Esophagus squamous epithelium (tissue), 4 donors: ENCODE results near the gene CPED1.

ENCODE experiments used
- POLR2A ChIP-seq, 4 donors: fragments of 450-650 bp; IDR thresholded peaks; one replicate each; pipeline ENCODE4 v1.6.1; 2017; ENCODE audit warnings: antibody characterized with exemption in 4 of 4, mild to moderate bottlenecking in 4 of 4, moderate library complexity in 3 of 4
- TF ChIP-seq, protein P1 (sequence below), 6 experiments: fragments of 450-650 bp in 4 of 6; fragments of 200-600 bp in 2 of 6; sonication (generic) in 2 of 6; IDR thresholded peaks; one replicate each; pipeline ENCODE4 v1.5.1; 2016 to 2019; ENCODE audit warnings: antibody characterized with exemption in 6 of 6, mild to moderate bottlenecking in 4 of 6, moderate library complexity in 4 of 6

DNA sequence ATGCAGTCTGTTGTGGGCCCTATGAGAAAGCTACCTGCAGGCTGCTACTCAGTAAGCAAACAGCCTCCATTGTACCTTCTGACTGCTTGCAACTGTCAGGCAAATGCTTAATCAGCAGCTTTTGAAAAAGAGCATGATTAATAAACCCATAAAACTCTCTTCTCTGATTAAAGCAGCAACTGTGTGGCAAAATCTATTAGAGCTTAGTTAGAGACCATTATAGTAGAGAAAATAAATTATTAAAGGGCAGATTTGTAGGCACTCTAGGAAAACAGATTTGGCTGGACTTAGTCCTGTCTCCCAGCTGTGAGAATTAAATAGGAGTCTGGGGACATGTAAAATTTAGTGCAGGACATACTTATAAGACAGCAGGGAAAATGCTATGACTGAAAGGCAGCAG lies 207.8 kb downstream of the CPED1 start:
- TF ChIP-seq POLR2A (IDR thresholded peaks at IDR 0.05) = no peak
- TF ChIP-seq, protein P1, sequence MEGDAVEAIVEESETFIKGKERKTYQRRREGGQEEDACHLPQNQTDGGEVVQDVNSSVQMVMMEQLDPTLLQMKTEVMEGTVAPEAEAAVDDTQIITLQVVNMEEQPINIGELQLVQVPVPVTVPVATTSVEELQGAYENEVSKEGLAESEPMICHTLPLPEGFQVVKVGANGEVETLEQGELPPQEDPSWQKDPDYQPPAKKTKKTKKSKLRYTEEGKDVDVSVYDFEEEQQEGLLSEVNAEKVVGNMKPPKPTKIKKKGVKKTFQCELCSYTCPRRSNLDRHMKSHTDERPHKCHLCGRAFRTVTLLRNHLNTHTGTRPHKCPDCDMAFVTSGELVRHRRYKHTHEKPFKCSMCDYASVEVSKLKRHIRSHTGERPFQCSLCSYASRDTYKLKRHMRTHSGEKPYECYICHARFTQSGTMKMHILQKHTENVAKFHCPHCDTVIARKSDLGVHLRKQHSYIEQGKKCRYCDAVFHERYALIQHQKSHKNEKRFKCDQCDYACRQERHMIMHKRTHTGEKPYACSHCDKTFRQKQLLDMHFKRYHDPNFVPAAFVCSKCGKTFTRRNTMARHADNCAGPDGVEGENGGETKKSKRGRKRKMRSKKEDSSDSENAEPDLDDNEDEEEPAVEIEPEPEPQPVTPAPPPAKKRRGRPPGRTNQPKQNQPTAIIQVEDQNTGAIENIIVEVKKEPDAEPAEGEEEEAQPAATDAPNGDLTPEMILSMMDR (IDR thresholded peaks at IDR 0.05) = no peak
